HCT116 (cell line): ENCODE measurements around the gene KCNK18. TPM values are rescaled to one million over a fixed set of nuclear protein-coding genes. Genes with fewer than 3 reads are reported as not detected.

Experiments
- ATAC-seq: fragments of 200-7000 bp; cut with Tn5 transposase; 2 replicates; pipeline ENCODE4 v1.9.1; 2020; ENCODE audit warnings: mild to moderate bottlenecking, moderate library complexity
- BruUV-seq: library from RNA; stranded (reverse); fragments of 400-500 nt; replicated peaks from 2 replicates; lab custom pipeline; 2021; lab: Mats Ljungman, UMichigan
- CTCF ChIA-PET: fragments of 300-600 bp; sonication (Branson Sonifier 250); formaldehyde crosslinking; loops from one replicate; lab custom pipeline; 2021; ENCODE audit warnings: antibody characterized with exemption; lab: Charles Lee
- POLR2A ChIA-PET: fragments of 300-600, 350-600 bp; sonication (Branson Sonifier 250); formaldehyde crosslinking; loops from one replicate; lab custom pipeline; 2021; ENCODE audit warnings: antibody characterized with exemption; lab: Charles Lee
- RAD21 ChIA-PET, 2 experiments: fragments of 300-600 bp; sonication (Branson Sonifier 250); formaldehyde crosslinking; loops; one replicate each; lab custom pipeline; 2023; ENCODE audit warnings: low total read pairs in 2 of 2; ENCODE audit not compliant: uncharacterized antibody in 2 of 2, unreplicated experiment in 2 of 2, low non-redundant PET in 1 of 2; lab: Charles Lee
- DNase-seq: peaks from one replicate; pipeline ENCODE4 v3.0.0-alpha.2; 2010; ENCODE audit warnings: low read depth, low spot score
- H2AFZ ChIP-seq: fragments of 200-600 bp; shearing (Covaris generic), sonication (generic); 2 replicates; pipeline ENCODE4 v1.6.1; 2017; ENCODE audit warnings: low read depth, mixed run types, mixed read lengths, antibody characterized with exemption, low read length; ENCODE audit not compliant: poor library complexity, severe bottlenecking
- H3K27ac ChIP-seq: 2 replicates; pipeline ENCODE4 v1.5.1; 2012; ENCODE audit warnings: low read depth, low read length
- H3K27me3 ChIP-seq: fragments of 200-600 bp; sonication (generic); 2 replicates; pipeline ENCODE4 v1.6.1; 2016; ENCODE audit warnings: mixed run types, low read length, mixed read lengths; ENCODE audit not compliant: insufficient read depth
- H3K36me3 ChIP-seq, 2 experiments: fragments of 200-500 bp in 1 of 2; fragments of 200-600 bp in 1 of 2; sonication (Bioruptor generic) in 1 of 2; sonication (generic) in 1 of 2; 2 replicates each; pipeline versions ENCODE4 v1.5.1 to v1.6.1; 2014 to 2016; ENCODE audit warnings: low read length in 2 of 2, inconsistent platforms in 1 of 2, mixed read lengths in 1 of 2, mixed run types in 1 of 2; ENCODE audit not compliant: insufficient read depth in 2 of 2, control insufficient read depth in 1 of 2
- H3K4me1 ChIP-seq, 2 experiments: fragments of 200-600 bp in 1 of 2; sonication (generic) in 1 of 2; 2 replicates each; pipeline versions ENCODE4 v1.5.1 to v1.6.1; 2012 to 2017; ENCODE audit warnings: low read length in 2 of 2, inconsistent platforms in 1 of 2, mild to moderate bottlenecking in 1 of 2, mixed read lengths in 1 of 2, mixed run types in 1 of 2, moderate library complexity in 1 of 2; ENCODE audit not compliant: insufficient read depth in 2 of 2, control insufficient read depth in 1 of 2
- H3K4me2 ChIP-seq: fragments of 200-600 bp; sonication (generic); 2 replicates; pipeline ENCODE4 v1.6.1; 2017; ENCODE audit warnings: mixed run types, low read length, mixed read lengths
- H3K4me3 ChIP-seq, 2 experiments: fragments of 200-600 bp in 1 of 2; sonication (generic) in 1 of 2; replicated peaks in 1 of 2; 2 replicates each; pipeline ENCODE4 v1.5.1; 2011 to 2016; ENCODE audit warnings: low read length in 2 of 2, control low read depth in 1 of 2, low read depth in 1 of 2, mild to moderate bottlenecking in 1 of 2, mixed read lengths in 1 of 2, mixed run types in 1 of 2
- H3K79me2 ChIP-seq: fragments of 200-600 bp; sonication (generic); 2 replicates; pipeline ENCODE4 v1.6.1; 2017; ENCODE audit warnings: mild to moderate bottlenecking, mixed run types, low read length, moderate library complexity, mixed read lengths; ENCODE audit not compliant: insufficient read depth
- H3K9ac ChIP-seq: fragments of 200-600 bp; sonication (generic); 2 replicates; pipeline ENCODE4 v1.6.1; 2016; ENCODE audit warnings: low read length, mixed read lengths
- H3K9me2 ChIP-seq: fragments of 200-600 bp; sonication (generic), shearing (Covaris generic); 2 replicates; pipeline ENCODE4 v1.6.1; 2017; ENCODE audit warnings: mixed run types, mild to moderate bottlenecking, moderate library complexity; ENCODE audit not compliant: insufficient read depth
- H3K9me3 ChIP-seq, 2 experiments: fragments of 200-500 bp in 1 of 2; fragments of 200-600 bp in 1 of 2; sonication (Bioruptor generic) in 1 of 2; sonication (generic) in 1 of 2; 2 replicates each; pipeline ENCODE4 v1.6.1; 2014 to 2017; ENCODE audit warnings: low read length in 2 of 2, mixed read lengths in 2 of 2, inconsistent platforms in 1 of 2, low read depth in 1 of 2, mild to moderate bottlenecking in 1 of 2, mixed run types in 1 of 2, moderate library complexity in 1 of 2; ENCODE audit not compliant: control insufficient read depth in 1 of 2, insufficient read depth in 1 of 2
- H4K20me1 ChIP-seq: fragments of 200-600 bp; sonication (generic), shearing (Covaris generic); 2 replicates; pipeline ENCODE4 v1.6.1; 2017; ENCODE audit warnings: mixed run types, mild to moderate bottlenecking, moderate library complexity; ENCODE audit not compliant: insufficient read depth
- CBX3 ChIP-seq: IDR thresholded peaks from 2 replicates; pipeline ENCODE4 v1.6.1; 2012; ENCODE audit warnings: low read depth
- CEBPB ChIP-seq: IDR thresholded peaks from 2 replicates; pipeline ENCODE4 v1.6.1; 2012; ENCODE audit warnings: low read depth
- EGR1 ChIP-seq: IDR thresholded peaks from 2 replicates; pipeline ENCODE4 v1.6.1; 2012; ENCODE audit warnings: low read depth
- EZH2phosphoT487 ChIP-seq: fragments of 200-600 bp; IDR thresholded peaks from 2 replicates; pipeline ENCODE4 v1.6.1; 2018; ENCODE audit warnings: antibody characterized with exemption, borderline replicate concordance
- POLR2AphosphoS5 ChIP-seq: IDR thresholded peaks from 2 replicates; pipeline ENCODE4 v1.6.1; 2011; ENCODE audit warnings: mild to moderate bottlenecking, low read depth, low read length, moderate library complexity
- SIN3A ChIP-seq: IDR thresholded peaks from 2 replicates; pipeline ENCODE4 v1.6.1; 2012; ENCODE audit warnings: low read depth
- ZFX ChIP-seq: fragments of 450-650 bp; IDR thresholded peaks from 2 replicates; pipeline ENCODE4 v1.6.1; 2017
- ZNF274 ChIP-seq: fragments of 200-500 bp; sonication (Bioruptor generic); IDR thresholded peaks from 2 replicates; pipeline ENCODE4 v1.6.1; 2014; ENCODE audit warnings: mild to moderate bottlenecking, low read depth, low read length, inconsistent platforms
- intact Hi-C: fragments of 100-400 bp; cut with micrococcal nuclease; formaldehyde crosslinking; loops from 2 replicates; pipeline ENCODE4 v1.10.0; 2022
- total RNA-seq: library from RNA; stranded (reverse); gene quantifications from one replicate; pipeline ENCODE4 v1.2.1, GENCODE V29; 2021; ENCODE audit not compliant: unreplicated experiment
- TF ChIP-seq, protein P1 (sequence below): IDR thresholded peaks from 2 replicates; pipeline ENCODE4 v1.6.1; 2012

Gene KCNK18
- total RNA-seq, 1 experiment from 2014 or later, result not detected

DNA sequence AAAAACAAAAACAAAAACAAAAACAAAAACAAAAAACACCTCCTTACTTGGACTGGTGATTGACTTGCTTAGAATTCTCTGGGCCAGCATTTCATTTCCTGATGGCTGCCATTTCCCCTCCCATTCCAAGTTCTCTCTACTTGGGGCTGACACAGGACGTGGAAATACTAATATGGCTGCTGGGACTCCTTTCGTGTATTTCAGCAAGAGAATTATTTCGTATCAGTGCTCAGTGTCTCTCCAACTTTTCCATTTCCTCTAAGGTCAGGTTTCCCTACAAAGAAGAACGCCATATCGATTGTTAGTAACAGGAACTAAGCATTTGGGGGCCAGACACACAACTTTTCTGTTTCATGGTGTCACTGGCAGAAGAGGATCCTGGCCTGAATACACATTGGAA lies 36.7 kb upstream of the KCNK18 start:
- Histone ChIP-seq H3K4me2 (no peak overlapping the region), H3K9me2 (no peaks in the 10 kb centered on the region), H2AFZ (no peak overlapping the region), H3K9ac (no peak overlapping the region)
- no TSS peak for BruUV-seq
- intact Hi-C loops, result loop anchor here (5.0 kb wide), 1 partner anchor 518 kb away; no protein-coding TSS in a partner anchor
- no peak for TF ChIP-seq ZFX
- no peak for TF ChIP-seq ZNF274
- no peak for TF ChIP-seq CEBPB
- no peak for TF ChIP-seq EZH2phosphoT487
- TF ChIP-seq, protein P1, sequence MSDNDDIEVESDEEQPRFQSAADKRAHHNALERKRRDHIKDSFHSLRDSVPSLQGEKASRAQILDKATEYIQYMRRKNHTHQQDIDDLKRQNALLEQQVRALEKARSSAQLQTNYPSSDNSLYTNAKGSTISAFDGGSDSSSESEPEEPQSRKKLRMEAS, result no peak
- no peak for TF ChIP-seq EGR1
- no peak for TF ChIP-seq POLR2AphosphoS5
- no peak for TF ChIP-seq CBX3
- TF ChIP-seq, all 23 proteins: peak for 0
- CTCF ChIA-PET, result no interaction called here
- Histone ChIP-seq H3K4me3 (no peak overlapping the region), H3K27me3 (peaks cover 13% of the 10 kb centered on the region; the same call in 1 of the 2 replicates), H3K4me1 (peaks cover 0 to 3% of the 10 kb centered on the region in 2 experiments; a peak in 2 of 4 replicates), H3K9me3 (no peaks in the 10 kb centered on the region), H3K27ac (no peak overlapping the region), H3K36me3 (no peaks in the 10 kb centered on the region), H4K20me1 (no peaks in the 10 kb centered on the region), H3K79me2 (no peaks in the 10 kb centered on the region)
- ATAC-seq (no peak), DNase-seq (no peak)
- RAD21 ChIA-PET, result no interaction called here
- POLR2A ChIA-PET, result no interaction called here

DNA sequence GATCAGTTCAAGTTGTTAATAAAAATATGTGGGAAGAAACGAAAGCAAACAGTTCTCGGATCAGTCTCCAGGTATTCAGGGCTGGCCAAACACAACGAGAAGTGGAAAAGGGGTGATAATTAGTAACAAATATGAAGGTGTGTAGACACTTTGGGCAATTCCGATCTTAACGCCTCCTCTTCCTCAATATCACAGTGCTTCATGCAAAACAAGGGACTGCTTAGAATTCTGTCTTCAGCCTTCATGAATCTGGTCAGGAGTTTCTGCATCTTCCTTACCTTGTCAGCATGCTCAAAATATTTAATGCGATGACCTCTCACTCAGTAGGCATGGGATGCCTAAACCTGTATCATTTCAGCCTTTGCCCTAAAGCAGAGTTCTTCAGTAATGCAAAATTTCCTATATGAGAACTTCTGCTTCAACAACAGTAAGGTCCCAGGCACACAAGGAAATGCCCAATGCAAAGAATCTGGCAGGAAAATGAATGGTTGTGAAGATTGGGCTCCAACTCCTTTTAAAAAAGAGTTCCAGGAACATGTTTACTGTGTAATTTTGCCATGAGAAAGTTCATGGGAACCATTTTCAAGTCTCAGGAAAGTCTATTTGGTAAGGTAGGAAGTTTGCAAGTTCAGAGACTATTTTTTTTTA lies 35.8 kb upstream of the KCNK18 start:
- CTCF ChIA-PET, result no interaction called here
- POLR2A ChIA-PET, result no interaction called here
- Histone ChIP-seq H3K36me3 (no peaks in the 10 kb centered on the region), H3K27ac (no peak overlapping the region), H3K9me2 (no peaks in the 10 kb centered on the region), H3K4me3 (no peak overlapping the region), H3K4me2 (no peak overlapping the region), H2AFZ (no peak overlapping the region), H3K4me1 (peaks cover 2 to 9% of the 10 kb centered on the region in 2 experiments; a peak in 3 of 4 replicates), H3K27me3 (peaks cover 13% of the 10 kb centered on the region; the same call in 1 of the 2 replicates), H4K20me1 (no peaks in the 10 kb centered on the region), H3K79me2 (no peaks in the 10 kb centered on the region), H3K9ac (no peak overlapping the region), H3K9me3 (no peaks in the 10 kb centered on the region)
- no peak for TF ChIP-seq SIN3A
- RAD21 ChIA-PET, result interaction anchor here in 1 of 2 experiments (0.5 kb wide), 1 partner anchor 155 kb away, joined by 3 read pairs; no protein-coding TSS in a partner anchor
- DNase-seq (no peak), ATAC-seq (no peak)
- BruUV-seq, result no TSS peak
- intact Hi-C loops, result loop anchor here (5.0 kb wide), 1 partner anchor 519 kb away; no protein-coding TSS in a partner anchor
